ENCODE results near the gene FHAD1.

The FHAD1 gene

GRCh38 chr1:15444468-15445389 lies 197.7 kb downstream of the FHAD1 start:
- no peak for DNase-seq

DNA sequence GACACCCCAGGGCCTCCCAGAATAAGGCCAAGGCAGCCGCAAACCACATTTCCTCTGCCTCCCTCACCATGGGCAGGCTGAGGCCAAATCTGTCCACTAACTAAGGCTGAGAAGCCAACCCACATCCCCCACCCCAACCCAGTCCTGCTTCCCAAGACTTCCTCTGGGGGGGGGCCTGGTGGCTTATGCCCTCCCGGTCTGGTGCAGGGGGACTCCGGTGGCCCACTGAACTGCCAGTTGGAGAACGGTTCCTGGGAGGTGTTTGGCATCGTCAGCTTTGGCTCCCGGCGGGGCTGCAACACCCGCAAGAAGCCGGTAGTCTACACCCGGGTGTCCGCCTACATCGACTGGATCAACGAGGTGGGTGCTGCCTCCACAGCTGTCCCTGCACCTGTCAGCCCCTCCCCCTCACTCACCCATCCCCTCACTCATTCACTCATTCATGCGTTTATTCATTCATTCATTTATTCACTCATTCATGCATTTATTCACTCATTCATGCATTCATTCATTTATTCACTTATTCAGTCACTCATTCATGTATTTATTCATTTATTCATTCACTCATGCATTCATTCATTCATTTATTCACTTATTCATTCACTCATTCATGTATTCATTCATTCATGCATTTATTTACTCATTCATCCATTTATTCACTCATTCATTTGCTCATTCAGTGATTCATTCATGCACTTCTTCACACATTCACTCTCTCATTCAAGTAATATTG lies 198.5 kb downstream of the FHAD1 start:
- no peak for DNase-seq

DNA sequence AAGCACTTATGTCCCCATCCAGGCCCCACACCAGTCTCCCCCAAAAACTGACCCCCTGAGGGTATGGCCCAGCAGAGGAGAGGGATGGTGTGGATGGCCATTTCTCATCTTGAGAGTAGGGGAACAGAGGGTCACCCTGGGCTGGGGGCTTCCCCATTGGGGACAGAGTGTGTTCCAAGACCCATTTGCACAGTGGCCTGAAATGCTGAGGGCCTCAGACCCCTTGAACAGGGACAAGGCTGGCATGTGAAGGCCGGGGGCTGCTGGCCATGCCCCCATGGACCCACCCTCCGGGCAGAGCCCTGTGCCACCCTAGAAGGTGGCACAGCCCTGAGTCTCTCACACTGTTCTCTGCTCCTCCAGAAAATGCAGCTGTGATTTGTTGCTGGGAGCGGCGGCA lies 199.2 kb downstream of the FHAD1 start:
- no peak for DNase-seq
